Endothelial cell of umbilical vein (primary cell): ENCODE data around the gene COG5. TPM values are rescaled to one million over a fixed set of nuclear protein-coding genes. Genes with fewer than 3 reads are reported as not detected.

Experiments used
- BruUV-seq: library from RNA; stranded (reverse); fragments of 400-500 nt; replicated peaks from 2 replicates; lab custom pipeline; 2021; lab: Mats Ljungman, UMichigan
- CTCF ChIA-PET: fragments of 300-600, 350-600 bp; sonication (Branson Sonifier 250); formaldehyde crosslinking; loops from one replicate; lab custom pipeline; 2021; ENCODE audit warnings: antibody characterized with exemption, inconsistent platforms; lab: Charles Lee
- POLR2A ChIA-PET: fragments of 300-600, 350-600 bp; sonication (Branson Sonifier 250); formaldehyde crosslinking; loops from one replicate; lab custom pipeline; 2021; ENCODE audit warnings: antibody characterized with exemption, inconsistent platforms; lab: Charles Lee
- DNase-seq: peaks from one replicate; pipeline ENCODE4 v3.0.0-alpha.2; 2011; ENCODE audit warnings: low read depth, low spot score
- FAIRE-seq: peaks from 2 replicates; lab custom pipeline; 2011; peaks lifted over from hg19 to GRCh38; lab: Jason Lieb, UNC
- H2AFZ ChIP-seq: 2 replicates; pipeline ENCODE4 v1.6.0; 2012; ENCODE audit warnings: low read depth, low read length, control low read depth, inconsistent platforms
- H3K27ac ChIP-seq: 2 replicates; pipeline ENCODE4 v1.5.1; 2011; ENCODE audit warnings: low read depth, mild to moderate bottlenecking, control low read depth, low read length, moderate library complexity; ENCODE audit not compliant: insufficient read depth
- H3K27me3 ChIP-seq, 2 experiments: 2 replicates each; pipeline versions ENCODE4 v1.6.0 to v1.6.1; 2011; ENCODE audit warnings: low read length in 2 of 2, mixed read lengths in 1 of 2; ENCODE audit not compliant: control insufficient read depth in 2 of 2, insufficient read depth in 2 of 2
- H3K36me3 ChIP-seq, 2 experiments: 2 replicates in 1 of 2; 3 replicates in 1 of 2; pipeline ENCODE4 v1.5.1; 2011; ENCODE audit warnings: low read length in 2 of 2, mild to moderate bottlenecking in 1 of 2, moderate library complexity in 1 of 2; ENCODE audit not compliant: control insufficient read depth in 2 of 2, insufficient read depth in 2 of 2; ENCODE audit errors: extremely low read depth in 1 of 2
- H3K4me1 ChIP-seq: 3 replicates; pipeline ENCODE4 v1.5.1; 2011; ENCODE audit warnings: mild to moderate bottlenecking, low read length; ENCODE audit not compliant: control insufficient read depth, insufficient read depth; ENCODE audit errors: extremely low read depth
- H3K4me2 ChIP-seq: 2 replicates; pipeline ENCODE4 v1.6.1; 2011; ENCODE audit warnings: low read length, control low read depth, mixed read lengths; ENCODE audit not compliant: insufficient read depth
- H3K4me3 ChIP-seq, 3 experiments: fragments of 200-600 bp in 1 of 3; sonication (generic), shearing (Covaris generic) in 1 of 3; replicated peaks in 1 of 3; 2 replicates each; pipeline ENCODE4 v1.5.1; 2011 to 2016; ENCODE audit warnings: control low read depth in 3 of 3, low read length in 3 of 3, mild to moderate bottlenecking in 2 of 3, inconsistent platforms in 1 of 3, low read depth in 1 of 3, moderate library complexity in 1 of 3; ENCODE audit not compliant: insufficient read depth in 1 of 3
- H3K79me2 ChIP-seq: 2 replicates; pipeline ENCODE4 v1.6.0; 2012; ENCODE audit warnings: low read length, inconsistent platforms; ENCODE audit not compliant: control insufficient read depth, insufficient read depth
- H3K9ac ChIP-seq: replicated peaks from 2 replicates; pipeline ENCODE3; 2011; ENCODE audit warnings: low read length, control low read depth; ENCODE audit not compliant: insufficient read depth; ENCODE audit errors: extremely low read depth
- H3K9me1 ChIP-seq: replicated peaks from 3 replicates; pipeline ENCODE4 v1.6.0; 2011; ENCODE audit warnings: mild to moderate bottlenecking, low read length; ENCODE audit not compliant: control insufficient read depth, insufficient read depth; ENCODE audit errors: extremely low read depth
- H3K9me3 ChIP-seq: replicated peaks from 2 replicates; pipeline ENCODE4 v1.5.1; 2012; ENCODE audit warnings: low read length, inconsistent platforms; ENCODE audit not compliant: control insufficient read depth, insufficient read depth
- H4K20me1 ChIP-seq: replicated peaks from 2 replicates; pipeline ENCODE3; 2011; ENCODE audit warnings: mild to moderate bottlenecking, low read length; ENCODE audit not compliant: control insufficient read depth, insufficient read depth; ENCODE audit errors: extremely low read depth
- CTCF ChIP-seq, 2 donors: IDR thresholded peaks; 1 replicate in 1 of 2; 2 replicates in 1 of 2; pipeline ENCODE4 v1.5.1; 2011; ENCODE audit warnings: low read length in 2 of 2, mild to moderate bottlenecking in 2 of 2, moderate library complexity in 2 of 2, control low read depth in 1 of 2, inconsistent platforms in 1 of 2, low read depth in 1 of 2; ENCODE audit not compliant: insufficient read depth in 1 of 2; ENCODE audit errors: extremely low read depth in 1 of 2
- EZH2 ChIP-seq: IDR thresholded peaks from 2 replicates; pipeline ENCODE4 v1.6.1; 2012; ENCODE audit warnings: borderline replicate concordance, low read depth, mild to moderate bottlenecking, moderate library complexity, low read length, inconsistent platforms; ENCODE audit not compliant: severe bottlenecking
- FOS ChIP-seq: IDR thresholded peaks from 2 replicates; pipeline ENCODE4 v1.6.1; 2011; ENCODE audit warnings: mild to moderate bottlenecking, low read length, moderate library complexity, borderline replicate concordance; ENCODE audit not compliant: insufficient read depth
- GATA2 ChIP-seq: IDR thresholded peaks from 2 replicates; pipeline ENCODE4 v1.7.0; 2011; ENCODE audit warnings: low read depth, mild to moderate bottlenecking, moderate library complexity, mixed read lengths, low read length; ENCODE audit not compliant: insufficient read length, insufficient read depth
- JUN ChIP-seq: IDR thresholded peaks from 2 replicates; pipeline ENCODE4 v1.6.1; 2011; ENCODE audit warnings: borderline replicate concordance, low read depth; ENCODE audit not compliant: insufficient read length, insufficient read depth
- MAX ChIP-seq: IDR thresholded peaks from 2 replicates; pipeline ENCODE4 v1.6.1; 2011; ENCODE audit not compliant: insufficient read depth, insufficient read length
- MYC ChIP-seq: IDR thresholded peaks from one replicate; pipeline ENCODE4 v1.6.1; 2011; ENCODE audit warnings: mild to moderate bottlenecking, low read depth, low read length
- POLR2A ChIP-seq: IDR thresholded peaks from 2 replicates; pipeline ENCODE4 v1.6.1; 2012; ENCODE audit warnings: low read depth, mild to moderate bottlenecking, control low read depth, low read length
- POLR2AphosphoS5 ChIP-seq: IDR thresholded peaks from 2 replicates; pipeline ENCODE4 v1.6.1; 2012; ENCODE audit warnings: low read depth, mild to moderate bottlenecking, control low read depth, low read length, moderate library complexity; ENCODE audit not compliant: insufficient read depth
- dilution Hi-C: fragments of 300-500 bp; cut with MboI; formaldehyde crosslinking; loops from one replicate; pipeline ENCODE4 v1.15.0; 2019; ENCODE audit warnings: low sequenced_read_pairs; ENCODE audit not compliant: extremely low pct_ligation_motif_present
- intact Hi-C: fragments of 100-400 bp; cut with micrococcal nuclease; formaldehyde crosslinking; loops from one replicate; pipeline ENCODE4 v1.10.0; 2022
- polyA plus RNA-seq, 4 experiments: library from polyadenylated mRNA; depleted of rRNA in 3 of 4; stranded (reverse) in 3 of 4; unstranded in 1 of 4; fragments of >200 nt; gene quantifications; 2 replicates each; pipeline versions ENCODE4 v1.2.1 to v1.2.3, GENCODE V29; 2011 to 2012; ENCODE audit warnings: missing spikeins in 1 of 4
- total RNA-seq: library from RNA; stranded (reverse); gene quantifications from 2 replicates; pipeline ENCODE4 v1.2.3, GENCODE V29; 2021

The COG5 gene
- total and polyA plus RNA-seq, 2 donors (not counting 3 experiments of a cell fraction or from before 2014, with no cell fraction given) = 18.8 to 45.3 TPM

DNA sequence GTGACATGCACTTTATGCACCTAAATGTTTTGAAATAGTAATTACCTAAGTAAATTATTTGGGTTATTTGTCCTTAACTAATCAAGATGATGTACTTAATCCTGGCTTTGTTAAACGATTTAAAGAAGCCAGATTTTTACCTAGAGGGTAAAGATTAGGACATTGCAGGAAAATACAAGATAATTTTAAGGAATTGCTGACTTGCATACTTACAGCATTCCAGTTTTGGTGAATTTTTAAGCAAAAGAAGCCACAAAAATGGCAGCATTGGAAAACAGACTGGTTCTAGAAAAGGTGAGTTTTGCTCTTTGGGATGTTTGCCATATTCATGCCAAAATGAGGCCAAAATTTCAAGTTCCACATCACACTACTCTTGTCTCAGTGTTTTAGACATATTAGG, 49.7 kb upstream of the COG5 start:
- DNase-seq (no peak), FAIRE-seq (no peak)
- H3K9me1 ChIP-seq = no peaks in the 10 kb centered on the region
- no peaks in the 10 kb centered on the region for H4K20me1 ChIP-seq
- peaks cover 11% of the 10 kb centered on the region for H3K4me1 ChIP-seq
- POLR2A ChIA-PET = no interaction called here
- CTCF ChIA-PET = no interaction called here
- no peak overlapping the region for H3K27ac ChIP-seq
- H3K79me2 ChIP-seq = no peaks in the 10 kb centered on the region
- BruUV-seq = no TSS peak
- H3K4me2 ChIP-seq = no peak overlapping the region
- dilution Hi-C loops (no loop called here), intact Hi-C loops (no loop called here)
- no peaks in the 10 kb centered on the region for H3K9me3 ChIP-seq
- H3K36me3 ChIP-seq = peaks cover 18 to 34% of the 10 kb centered on the region in 2 experiments
- no peak for TF ChIP-seq GATA2
- TF ChIP-seq MYC = no peak
- TF ChIP-seq POLR2AphosphoS5 = no peak
- no peak for TF ChIP-seq JUN
- TF ChIP-seq MAX = no peak
- no peak for TF ChIP-seq CTCF (IDR thresholded peaks at IDR 0.05; ENCODE audit: extremely low read depth in 1 of 2, insufficient read depth in 1 of 2, low read depth in 1 of 2, low read length in 2 of 2)
- TF ChIP-seq EZH2 = no peak
- TF ChIP-seq FOS = no peak
- no peak for TF ChIP-seq POLR2A
- no peak overlapping the region for H2AFZ ChIP-seq
- H3K27me3 ChIP-seq = no peaks in the 10 kb centered on the region
- H3K4me3 ChIP-seq = no peak overlapping the region
- no peak overlapping the region for H3K9ac ChIP-seq
